ENCODE data around the gene NRIP3. TPM values are rescaled to one million over a fixed set of nuclear protein-coding genes. Genes with fewer than 3 reads are reported as not detected.
A peak's percentile ranks its signal among the peaks of the same experiment; 100 is the strongest.
"Not testable (repeated sequence)": the region's sequence is repeated elsewhere in the genome, so short reads cannot be mapped to it uniquely, and the experiment has no call there.

NRIP3 gene
- total and polyA plus RNA-seq, 9 donors, result 0.76 to 1.6 (median 1.00) TPM

- Histone ChIP-seq H3K4me1 (ENCODE audit: control insufficient read depth, insufficient read depth, low read length) (peaks cover 11% of the 10 kb centered on the region), H3K9me3 (replicated peaks; ENCODE audit: control insufficient read depth, low read depth, low read length) (no peaks in the 10 kb centered on the region), H3K4me3 (ENCODE audit: low read length) (no peak overlapping the region), H3K27me3 (ENCODE audit: control insufficient read depth, insufficient read depth, low read length) (no peaks in the 10 kb centered on the region), H3K36me3 (ENCODE audit: control insufficient read depth, insufficient read depth, low read length) (peaks cover 9% of the 10 kb centered on the region), H3K27ac (ENCODE audit: low read length) (no peak overlapping the region)
- WGBS (ENCODE audit: insufficient coverage), result no CpG with 5 or more reads among the region's 2 CpGs
- DNase-seq, result peak; percentile 88
Observed at GRCh38 chr11:8959546-8960166, 44.1 kb downstream of the NRIP3 start.

- Histone ChIP-seq H3K9me3 (replicated peaks; ENCODE audit: control insufficient read depth, low read depth, low read length) (no peaks in the 10 kb centered on the region), H3K4me1 (ENCODE audit: control insufficient read depth, insufficient read depth, low read length) (peaks cover 5% of the 10 kb centered on the region), H3K27ac (ENCODE audit: low read length) (no peak overlapping the region), H3K36me3 (ENCODE audit: control insufficient read depth, insufficient read depth, low read length) (peaks cover 23% of the 10 kb centered on the region), H3K27me3 (ENCODE audit: control insufficient read depth, insufficient read depth, low read length) (no peaks in the 10 kb centered on the region), H3K4me3 (ENCODE audit: low read length) (no peak overlapping the region)
- DNase-seq, result no peak
- WGBS (ENCODE audit: insufficient coverage), result no CpG with 5 or more reads among the region's 4 CpGs
Observed at GRCh38 chr11:8956860-8957259, 46.9 kb downstream of the NRIP3 start.

- no peak overlapping the region for H3K27ac ChIP-seq (ENCODE audit: low read length)
- DNase-seq, result no peak
- no CpG with 5 or more reads among the region's 3 CpGs for WGBS (ENCODE audit: insufficient coverage)
- no peak overlapping the region for H3K4me3 ChIP-seq (ENCODE audit: low read length)
- H3K36me3 ChIP-seq (ENCODE audit: control insufficient read depth, insufficient read depth, low read length), result peaks cover 19% of the 10 kb centered on the region
- H3K9me3 ChIP-seq (replicated peaks; ENCODE audit: control insufficient read depth, low read depth, low read length), result no peaks in the 10 kb centered on the region
- no peaks in the 10 kb centered on the region for H3K27me3 ChIP-seq (ENCODE audit: control insufficient read depth, insufficient read depth, low read length)
- H3K4me1 ChIP-seq (ENCODE audit: control insufficient read depth, insufficient read depth, low read length), result no peaks in the 10 kb centered on the region
Observed at GRCh38 chr11:8948886-8949285, 54.9 kb downstream of the NRIP3 start.

- H3K4me3 ChIP-seq (ENCODE audit: low read length), result no peak overlapping the region
- H3K4me1 ChIP-seq (ENCODE audit: control insufficient read depth, insufficient read depth, low read length), result no peaks in the 10 kb centered on the region
- no peak overlapping the region for H3K27ac ChIP-seq (ENCODE audit: low read length)
- H3K27me3 ChIP-seq (ENCODE audit: control insufficient read depth, insufficient read depth, low read length), result no peaks in the 10 kb centered on the region
- no peak for DNase-seq
- WGBS (ENCODE audit: insufficient coverage), result no CpG with 5 or more reads among the region's 4 CpGs
- peaks cover 12% of the 10 kb centered on the region for H3K36me3 ChIP-seq (ENCODE audit: control insufficient read depth, insufficient read depth, low read length)
- no peaks in the 10 kb centered on the region for H3K9me3 ChIP-seq (replicated peaks; ENCODE audit: control insufficient read depth, low read depth, low read length)
Observed at GRCh38 chr11:8947230-8947943, 56.4 kb downstream of the NRIP3 start.

- DNase-seq, result no peak
- Histone ChIP-seq H3K9me3 (replicated peaks; ENCODE audit: control insufficient read depth, low read depth, low read length) (no peaks in the 10 kb centered on the region), H3K36me3 (ENCODE audit: control insufficient read depth, insufficient read depth, low read length) (peaks cover 2% of the 10 kb centered on the region), H3K4me1 (ENCODE audit: control insufficient read depth, insufficient read depth, low read length) (no peaks in the 10 kb centered on the region), H3K4me3 (ENCODE audit: low read length) (no peak within 1 kb of the TSS), H3K27ac (ENCODE audit: low read length) (no peak within 1 kb of the TSS), H3K27me3 (ENCODE audit: control insufficient read depth, insufficient read depth, low read length) (no peaks in the 10 kb centered on the region)
- WGBS (ENCODE audit: insufficient coverage), result no CpG with 5 or more reads among the region's 5 CpGs
Observed at GRCh38 chr11:8942518-8943066, 61.2 kb downstream of the NRIP3 start, which contains the start of gene ASCL3. TSS of gene ASCL3 (minus strand) at chr11:8943016. CDS start at chr11:8938161, 4,855 bp downstream.

GRCh38 chr11:8941341-8942103 is 62.3 kb downstream of the NRIP3 start:
- no peaks in the 10 kb centered on the region for H3K9me3 ChIP-seq (replicated peaks; ENCODE audit: control insufficient read depth, low read depth, low read length)
- no peak for DNase-seq
- no peak overlapping the region for H3K4me3 ChIP-seq (ENCODE audit: low read length)
- H3K36me3 ChIP-seq (ENCODE audit: control insufficient read depth, insufficient read depth, low read length), result no peaks in the 10 kb centered on the region
- 77% methylated on average over 4 of the region's 8 CpGs for WGBS (ENCODE audit: insufficient coverage)
- H3K27me3 ChIP-seq (ENCODE audit: control insufficient read depth, insufficient read depth, low read length), result no peaks in the 10 kb centered on the region
- H3K4me1 ChIP-seq (ENCODE audit: control insufficient read depth, insufficient read depth, low read length), result no peaks in the 10 kb centered on the region
- H3K27ac ChIP-seq (ENCODE audit: low read length), result no peak overlapping the region

- 97% methylated on average over 11 of the region's 14 CpGs for WGBS (ENCODE audit: insufficient coverage)
- no peaks in the 10 kb centered on the region for H3K4me1 ChIP-seq (ENCODE audit: control insufficient read depth, insufficient read depth, low read length)
- H3K4me3 ChIP-seq (ENCODE audit: low read length), result no peak overlapping the region
- no peaks in the 10 kb centered on the region for H3K9me3 ChIP-seq (replicated peaks; ENCODE audit: control insufficient read depth, low read depth, low read length)
- no peak overlapping the region for H3K27ac ChIP-seq (ENCODE audit: low read length)
- no peaks in the 10 kb centered on the region for H3K27me3 ChIP-seq (ENCODE audit: control insufficient read depth, insufficient read depth, low read length)
- no peak for DNase-seq
- H3K36me3 ChIP-seq (ENCODE audit: control insufficient read depth, insufficient read depth, low read length), result no peaks in the 10 kb centered on the region
Observed at GRCh38 chr11:8937659-8938058, 66.1 kb downstream of the NRIP3 start.

GRCh38 chr11:8937159-8937558 is 66.6 kb downstream of the NRIP3 start:
- H3K4me1 ChIP-seq (ENCODE audit: control insufficient read depth, insufficient read depth, low read length), result peaks cover 3% of the 10 kb centered on the region
- no peak overlapping the region for H3K4me3 ChIP-seq (ENCODE audit: low read length)
- DNase-seq, result no peak
- no peaks in the 10 kb centered on the region for H3K36me3 ChIP-seq (ENCODE audit: control insufficient read depth, insufficient read depth, low read length)
- WGBS (ENCODE audit: insufficient coverage), result 83% methylated on average over 5 of the region's 10 CpGs
- no peaks in the 10 kb centered on the region for H3K27me3 ChIP-seq (ENCODE audit: control insufficient read depth, insufficient read depth, low read length)
- no peak overlapping the region for H3K27ac ChIP-seq (ENCODE audit: low read length)
- H3K9me3 ChIP-seq (replicated peaks; ENCODE audit: control insufficient read depth, low read depth, low read length), result no peaks in the 10 kb centered on the region

- not testable (repeated sequence) for DNase-seq; H3K9me3 ChIP-seq (replicated peaks; ENCODE audit: control insufficient read depth, low read depth, low read length); H3K36me3 ChIP-seq (ENCODE audit: control insufficient read depth, insufficient read depth, low read length); H3K27ac ChIP-seq (ENCODE audit: low read length); H3K27me3 ChIP-seq (ENCODE audit: control insufficient read depth, insufficient read depth, low read length); H3K4me1 ChIP-seq (ENCODE audit: control insufficient read depth, insufficient read depth, low read length); H3K4me3 ChIP-seq (ENCODE audit: low read length)
- no CpG with 5 or more reads among the region's 2 CpGs for WGBS (ENCODE audit: insufficient coverage)
Observed at GRCh38 chr11:8935789-8936188, 68.0 kb downstream of the NRIP3 start.

Measured in muscle of leg (tissue), 11 donors.